Forelimb muscle (tissue), 1 donor: ENCODE data around the gene HNRNPA0. TPM values are rescaled to one million over a fixed set of nuclear protein-coding genes. Genes with fewer than 3 reads are reported as not detected.

Experiments used
- polyA plus RNA-seq: library from polyadenylated mRNA; unstranded; fragments of 120-200 nt; gene quantifications from one replicate; pipeline ENCODE4 v1.2.1, GENCODE V29; 2013; ENCODE audit not compliant: insufficient read length

HNRNPA0 gene
- polyA plus RNA-seq, 1 donor = 29.5 TPM

Other genes with a start within 250 kb of the HNRNPA0 start
- gene KLHL3, start 18.3 kb downstream of the HNRNPA0 start, polyA plus RNA-seq = 4.4 TPM
- 327 TPM for gene MYOT, start 113.5 kb upstream of the HNRNPA0 start, polyA plus RNA-seq
- 0.83 TPM for gene PKD2L2, start 135.1 kb upstream of the HNRNPA0 start, polyA plus RNA-seq